HepG2 (cell line): ENCODE measurements around the gene HNRNPM. TPM values are rescaled to one million over a fixed set of nuclear protein-coding genes. Genes with fewer than 3 reads are reported as not detected.

Source experiments
- ATAC-seq: fragments of 200-7000 bp; cut with Tn5 transposase; 3 replicates; pipeline ENCODE4 v1.9.1; 2020; ENCODE audit warnings: mild to moderate bottlenecking, moderate library complexity
- BruUV-seq: library from RNA; stranded (reverse); fragments of 400-500 nt; replicated peaks from 2 replicates; lab custom pipeline; 2021; lab: Mats Ljungman, UMichigan
- CTCF ChIA-PET: fragments of 300-600 bp; formaldehyde crosslinking; extraction: SDS; loops from one replicate; lab custom pipeline; 2021; ENCODE audit warnings: low total read pairs, inconsistent platforms, low intra/inter-chr PET ratio; lab: Yijun Ruan, JAX
- POLR2A ChIA-PET: fragments of 350-600 bp; sonication (Branson Sonifier 250); formaldehyde crosslinking; loops from one replicate; lab custom pipeline; 2020; ENCODE audit warnings: antibody characterized with exemption, inconsistent platforms; lab: Yijun Ruan, JAX
- DNase-seq: peaks from one replicate; pipeline ENCODE4 v3.0.0-alpha.2; 2015; ENCODE audit warnings: low spot score
- FAIRE-seq: peaks from 3 replicates; lab custom pipeline; 2011; peaks lifted over from hg19 to GRCh38; lab: Jason Lieb, UNC
- H2AFZ ChIP-seq: one replicate; pipeline ENCODE4 v1.6.1; 2011; ENCODE audit warnings: low read length, inconsistent platforms
- H3K27ac ChIP-seq: fragments of 300-600 bp; 3 replicates; pipeline ENCODE4 v1.8.0; 2011; ENCODE audit warnings: mixed run types, mild to moderate bottlenecking, mixed read lengths, low read length, inconsistent platforms; ENCODE audit not compliant: insufficient read depth; ENCODE audit errors: extremely low read length
- H3K27me3 ChIP-seq, 2 experiments: fragments of 200-600 bp in 1 of 2; 2 replicates in 1 of 2; 3 replicates in 1 of 2; pipeline versions ENCODE4 v1.6.0 to v1.8.0; 2011; ENCODE audit warnings: low read length in 2 of 2, mild to moderate bottlenecking in 2 of 2, moderate library complexity in 2 of 2, inconsistent platforms in 1 of 2; ENCODE audit not compliant: insufficient read depth in 2 of 2, control insufficient read depth in 1 of 2
- H3K36me3 ChIP-seq, 2 experiments: fragments of 200-600 bp in 1 of 2; replicated peaks in 1 of 2; 2 replicates in 1 of 2; 3 replicates in 1 of 2; pipeline versions ENCODE4 v1.5.1 to v1.8.0; 2011; ENCODE audit warnings: low read length in 2 of 2, inconsistent platforms in 1 of 2; ENCODE audit not compliant: insufficient read depth in 2 of 2, control insufficient read depth in 1 of 2
- H3K4me1 ChIP-seq: 2 replicates; pipeline ENCODE4 v1.5.1; 2012; ENCODE audit warnings: low read length, inconsistent platforms; ENCODE audit not compliant: insufficient read depth
- H3K4me2 ChIP-seq: 2 replicates; pipeline ENCODE4 v1.6.0; 2011; ENCODE audit warnings: low read depth, low read length, inconsistent platforms
- H3K4me3 ChIP-seq, 3 experiments: fragments of 200-600 bp in 1 of 3; sonication (generic), shearing (Covaris generic) in 1 of 3; replicated peaks in 1 of 3; 2 replicates each; pipeline ENCODE4 v1.5.1; 2011 to 2016; ENCODE audit warnings: low read length in 3 of 3, inconsistent platforms in 2 of 3, low read depth in 2 of 3, mild to moderate bottlenecking in 2 of 3, control low read depth in 1 of 3, mixed read lengths in 1 of 3; ENCODE audit not compliant: insufficient read depth in 1 of 3
- H3K79me2 ChIP-seq: one replicate; pipeline ENCODE4 v1.6.1; 2011; ENCODE audit warnings: low read length, inconsistent platforms; ENCODE audit not compliant: insufficient read depth
- H3K9ac ChIP-seq: 2 replicates; pipeline ENCODE4 v1.6.0; 2011; ENCODE audit warnings: mild to moderate bottlenecking, low read depth, low read length, inconsistent platforms; ENCODE audit not compliant: insufficient read depth
- H3K9me3 ChIP-seq: 2 replicates; pipeline ENCODE4 v1.5.1; 2012; ENCODE audit warnings: mild to moderate bottlenecking, low read length
- H4K20me1 ChIP-seq: 2 replicates; pipeline ENCODE4 v1.6.0; 2011; ENCODE audit warnings: inconsistent platforms, mild to moderate bottlenecking, low read length, moderate library complexity; ENCODE audit not compliant: insufficient read depth
- BORCS8-MEF2B ChIP-seq: sonication (generic); formaldehyde crosslinking; IDR thresholded peaks from 2 replicates; pipeline ENCODE4 v1.8.0; 2022; ENCODE audit warnings: mild to moderate bottlenecking, missing genetic modification reagents
- ESRRA ChIP-seq: sonication (generic); formaldehyde crosslinking; IDR thresholded peaks from 2 replicates; pipeline ENCODE4 v1.5.1; 2020; ENCODE audit warnings: mild to moderate bottlenecking, low read depth, missing genetic modification reagents
- ISL2 ChIP-seq: sonication (generic); formaldehyde crosslinking; IDR thresholded peaks from 2 replicates; pipeline ENCODE4 v1.5.0; 2020; ENCODE audit warnings: missing genetic modification reagents
- PRDM4 ChIP-seq: sonication (generic); formaldehyde crosslinking; IDR thresholded peaks from 2 replicates; pipeline ENCODE4 v1.9.0; 2021; ENCODE audit warnings: missing genetic modification reagents, borderline replicate concordance
- ZNF33A ChIP-seq: sonication (generic); formaldehyde crosslinking; IDR thresholded peaks from 2 replicates; pipeline ENCODE4 v1.5.1; 2020; ENCODE audit warnings: missing genetic modification reagents, mild to moderate bottlenecking, moderate library complexity, borderline replicate concordance
- ZNF704 ChIP-seq: sonication (generic); formaldehyde crosslinking; IDR thresholded peaks from 2 replicates; pipeline ENCODE4 v1.8.1; 2023; ENCODE audit warnings: mild to moderate bottlenecking, inconsistent platforms, moderate library complexity, missing genetic modification reagents, borderline replicate concordance
- ZNF724P ChIP-seq: sonication (generic); formaldehyde crosslinking; IDR thresholded peaks from 2 replicates; pipeline ENCODE4 v1.8.0; 2022; ENCODE audit warnings: missing genetic modification reagents, borderline replicate concordance
- WGBS: methylation state at CpG from one replicate; pipeline ENCODE4 v1.1.6; 2017; ENCODE audit warnings: low lambda C conversion rate; 5-methylcytosine and 5-hydroxymethylcytosine counted together
- in situ Hi-C: cut with HindIII; loops from 2 replicates; pipeline ENCODE4 v1.10.0; 2017; ENCODE audit warnings: low pct_unique_long_range_greater_than_20kb; ENCODE audit not compliant: extremely low pct_ligation_motif_present
- intact Hi-C: fragments of 100-400 bp; cut with micrococcal nuclease; formaldehyde crosslinking; loops from one replicate; pipeline ENCODE4 v1.10.0; 2022; ENCODE audit not compliant: unreplicated experiment
- polyA plus RNA-seq, 8 experiments: library from polyadenylated mRNA; depleted of rRNA in 3 of 8; stranded (reverse) in 7 of 8; unstranded in 1 of 8; fragments of >200 nt; fragmentation: Illumina TruSeq in 4 of 8; extraction: Trizol in 4 of 8; gene quantifications; 2 replicates each; pipeline versions ENCODE4 v1.2.1 to v1.2.3, GENCODE V29; 2011 to 2016; ENCODE audit warnings: low read depth in 4 of 8, missing spikeins in 1 of 8, mixed read lengths in 1 of 8; ENCODE audit not compliant: insufficient read depth in 1 of 8
- total RNA-seq, 5 experiments: library from RNA; depleted of rRNA; stranded (reverse); fragments of >200 nt; fragmentation: Illumina TruSeq; extraction: Trizol; gene quantifications; 2 replicates each; pipeline ENCODE4 v1.2.3, GENCODE V29; 2016; ENCODE audit warnings: low read depth in 1 of 5
- TF ChIP-seq, protein P1 (sequence below): sonication (generic); formaldehyde crosslinking; IDR thresholded peaks from 2 replicates; pipeline ENCODE4 v1.5.0; 2020; ENCODE audit warnings: missing genetic modification reagents, mild to moderate bottlenecking, borderline replicate concordance

HNRNPM gene
- total and polyA plus RNA-seq, 2 of the 13 experiments (the other 11 are each of a cell fraction or from before 2014, with no cell fraction given), result 56.7 to 102 TPM

GRCh38 chr19:8429826-8430225 lies 14.9 kb upstream of the HNRNPM start:
- no peak for DNase-seq
- Histone ChIP-seq H4K20me1 (no peaks in the 10 kb centered on the region), H3K9ac (no peak overlapping the region), H3K4me2 (no peak overlapping the region), H3K4me1 (peaks cover 14% of the 10 kb centered on the region), H3K79me2 (no peaks in the 10 kb centered on the region), H3K4me3 (no peak overlapping the region), H3K36me3 (no peaks in the 10 kb centered on the region), H3K9me3 (no peaks in the 10 kb centered on the region), H3K27ac (no peak overlapping the region), H2AFZ (no peak overlapping the region), H3K27me3 (no peaks in the 10 kb centered on the region)
- intact Hi-C loops, result no loop called here
- TF ChIP-seq ZNF704 (CRISPR knock-in tag), result no peak
- TF ChIP-seq BORCS8-MEF2B (CRISPR knock-in tag), result no peak
- TF ChIP-seq ZNF724P (CRISPR knock-in tag), result no peak
- no peak for TF ChIP-seq PRDM4 (CRISPR knock-in tag)
- TF ChIP-seq ISL2, result no peak
- TF ChIP-seq ZNF33A (CRISPR knock-in tag), result no peak
- no peak for TF ChIP-seq ESRRA
- TF ChIP-seq, protein P1, sequence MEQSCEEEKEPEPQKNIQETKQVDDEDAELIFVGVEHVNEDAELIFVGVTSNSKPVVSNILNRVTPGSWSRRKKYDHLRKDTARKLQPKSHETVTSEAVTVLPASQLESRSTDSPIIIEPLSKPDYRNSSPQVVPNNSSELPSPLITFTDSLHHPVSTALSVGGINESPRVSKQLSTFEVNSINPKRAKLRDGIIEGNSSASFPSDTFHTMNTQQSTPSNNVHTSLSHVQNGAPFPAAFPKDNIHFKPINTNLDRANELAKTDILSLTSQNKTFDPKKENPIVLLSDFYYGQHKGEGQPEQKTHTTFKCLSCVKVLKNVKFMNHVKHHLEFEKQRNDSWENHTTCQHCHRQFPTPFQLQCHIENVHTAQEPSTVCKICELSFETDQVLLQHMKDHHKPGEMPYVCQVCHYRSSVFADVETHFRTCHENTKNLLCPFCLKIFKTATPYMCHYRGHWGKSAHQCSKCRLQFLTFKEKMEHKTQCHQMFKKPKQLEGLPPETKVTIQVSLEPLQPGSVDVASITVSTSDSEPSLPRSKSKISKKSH, result no peak
- WGBS, result 95% methylated on average over 6 of the region's 6 CpGs
- ATAC-seq, result no peak
- no TSS peak for BruUV-seq
- ChIA-PET POLR2A (interaction anchor here (0.6 kb wide), 1 partner anchor 571 kb away, joined by 3 read pairs; no protein-coding TSS in a partner anchor), CTCF (no interaction called here)
- no peak for FAIRE-seq
- in situ Hi-C loops, result no loop called here
